ENCODE results near the gene DAAM1.
A peak's percentile ranks its signal among the peaks of the same experiment; 100 is the strongest.

The DAAM1 gene

GRCh38 chr14:59187802-59188460 lies 536 bp upstream of the DAAM1 start:
- DNase-seq (ENCODE audit: low spot score), result no peak

GRCh38 chr14:59189091-59189785 lies 771 bp downstream of the DAAM1 start:
- DNase-seq (ENCODE audit: low spot score), result peak; percentile 18

- peak; percentile 69 for DNase-seq (ENCODE audit: low spot score)
Observed at GRCh38 chr14:59189786-59190368, 1.4 kb downstream of the DAAM1 start.

GRCh38 chr14:59190372-59190771 lies 1.9 kb downstream of the DAAM1 start:
- no peak for DNase-seq (ENCODE audit: low spot score)

GRCh38 chr14:59195912-59196311 lies 7.4 kb downstream of the DAAM1 start:
- no peak for DNase-seq (ENCODE audit: low spot score)

GRCh38 chr14:59197695-59198262 lies 9.3 kb downstream of the DAAM1 start:
- no peak for DNase-seq (ENCODE audit: low spot score)

GRCh38 chr14:59199205-59199604 lies 10.7 kb downstream of the DAAM1 start:
- DNase-seq (ENCODE audit: low spot score), result no peak

- DNase-seq (ENCODE audit: low spot score), result no peak
Observed at GRCh38 chr14:59199614-59200013, 11.1 kb downstream of the DAAM1 start.

GRCh38 chr14:59200195-59200594 lies 11.7 kb downstream of the DAAM1 start:
- DNase-seq (ENCODE audit: low spot score), result no peak

- DNase-seq (ENCODE audit: low spot score), result no peak
Observed at GRCh38 chr14:59202031-59202430, 13.6 kb downstream of the DAAM1 start.

- no peak for DNase-seq (ENCODE audit: low spot score)
Observed at GRCh38 chr14:59204305-59204704, 15.8 kb downstream of the DAAM1 start.

- DNase-seq (ENCODE audit: low spot score), result no peak
Observed at GRCh38 chr14:59206892-59207291, 18.4 kb downstream of the DAAM1 start.

GRCh38 chr14:59207506-59207933 lies 19.1 kb downstream of the DAAM1 start:
- DNase-seq (ENCODE audit: low spot score), result no peak

- no peak for DNase-seq (ENCODE audit: low spot score)
Observed at GRCh38 chr14:59208224-59208814, 19.9 kb downstream of the DAAM1 start.

- DNase-seq (ENCODE audit: low spot score), result no peak
Observed at GRCh38 chr14:59208954-59209353, 20.5 kb downstream of the DAAM1 start.

- no peak for DNase-seq (ENCODE audit: low spot score)
Observed at GRCh38 chr14:59210621-59211020, 22.2 kb downstream of the DAAM1 start.

- DNase-seq (ENCODE audit: low spot score), result no peak
Observed at GRCh38 chr14:59213368-59214315, 25.2 kb downstream of the DAAM1 start.

- no peak for DNase-seq (ENCODE audit: low spot score)
Observed at GRCh38 chr14:59214702-59215302, 26.3 kb downstream of the DAAM1 start.

- peak; percentile 85 for DNase-seq (ENCODE audit: low spot score)
Observed at GRCh38 chr14:59215322-59215721, 26.9 kb downstream of the DAAM1 start.

GRCh38 chr14:59215757-59216156 lies 27.3 kb downstream of the DAAM1 start:
- DNase-seq (ENCODE audit: low spot score), result no peak

GRCh38 chr14:59217011-59217410 lies 28.5 kb downstream of the DAAM1 start:
- DNase-seq (ENCODE audit: low spot score), result no peak

Measured in putamen (tissue), 1 donor.